Measurements from ENCODE around the gene MYCBPAP.
A peak's percentile ranks its signal among the peaks of the same experiment; 100 is the strongest.

The MYCBPAP gene

DNA sequence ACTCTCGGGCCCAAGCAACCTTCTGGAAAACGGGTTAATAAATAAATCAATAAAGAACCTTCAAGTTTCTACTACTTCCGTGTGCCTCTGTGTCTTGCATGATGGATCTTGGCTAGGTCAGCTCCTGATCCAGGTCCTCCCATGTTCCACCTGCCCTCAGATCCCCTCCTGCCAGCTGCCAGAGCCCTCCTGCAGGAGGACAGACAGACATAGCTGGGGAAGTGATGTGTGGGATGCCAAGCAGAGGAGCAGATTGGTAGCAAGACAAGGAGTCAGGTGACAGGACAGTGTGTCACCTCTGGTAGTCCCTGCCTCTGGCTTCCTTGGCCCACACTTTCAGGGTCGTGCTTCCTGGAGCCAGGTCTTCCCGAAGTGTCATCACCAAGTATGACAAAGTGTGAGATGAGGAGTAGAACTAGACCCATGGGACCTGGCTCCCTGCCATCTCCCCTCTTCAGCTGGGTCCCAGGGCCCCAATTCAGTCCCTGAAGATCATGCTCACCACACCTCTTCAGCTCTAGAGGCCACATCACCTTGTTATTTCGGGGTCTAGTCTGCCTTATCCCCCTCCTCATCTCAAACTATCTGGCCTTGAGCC, 23.3 kb downstream of the MYCBPAP start:
- H3K4me1 Mint-ChIP-seq (ENCODE audit: low read depth): peaks cover 15% of the 10 kb centered on the region
- H3K36me3 Mint-ChIP-seq (ENCODE audit: low read depth): no peaks in the 10 kb centered on the region
- no peak for DNase-seq
- no peak overlapping the region for H3K27ac Mint-ChIP-seq
- H3K9me3 Mint-ChIP-seq: no peaks in the 10 kb centered on the region
- H3K27me3 Mint-ChIP-seq: peaks cover 70% of the 10 kb centered on the region
- no peak overlapping the region for H3K4me3 Mint-ChIP-seq

DNA sequence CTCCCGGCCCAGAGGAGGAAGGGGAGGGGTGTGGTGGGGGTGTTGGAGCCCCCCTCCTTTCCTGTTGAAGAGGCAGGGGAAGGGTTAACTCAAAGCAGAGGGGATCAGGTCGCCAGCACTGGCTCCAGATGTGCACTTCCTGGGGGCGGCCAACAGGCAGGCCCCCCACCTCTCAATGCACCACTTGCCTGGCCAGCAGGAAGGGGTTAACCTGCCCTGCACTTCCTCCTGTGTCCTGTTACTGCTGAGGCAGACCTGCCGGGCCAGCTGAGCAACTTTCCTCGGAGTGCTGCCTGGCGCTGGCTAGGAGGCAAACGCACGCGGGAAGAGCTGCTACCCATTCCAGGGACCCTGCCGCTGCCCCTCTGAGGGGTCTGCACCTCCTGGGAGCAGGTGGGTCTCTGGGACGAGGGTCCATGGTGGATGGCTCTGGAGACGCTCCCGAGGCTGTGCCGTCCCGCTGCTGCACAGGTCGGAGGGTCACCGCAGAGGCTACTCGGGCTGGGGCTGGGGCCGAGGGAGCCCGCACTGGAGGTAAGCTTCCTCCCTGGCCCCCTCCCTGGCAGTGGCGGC, 24.3 kb downstream of the MYCBPAP start, which contains the start of gene EPN3:
Gene EPN3 (plus strand): TSS at position 284 of the 573 bp plus-strand sequence. CDS start 3,822 bp downstream, outside the sequence.
- Mint-ChIP-seq H3K9me3 (no peaks in the 10 kb centered on the region), H3K27me3 (peaks cover 70% of the 10 kb centered on the region)

DNA sequence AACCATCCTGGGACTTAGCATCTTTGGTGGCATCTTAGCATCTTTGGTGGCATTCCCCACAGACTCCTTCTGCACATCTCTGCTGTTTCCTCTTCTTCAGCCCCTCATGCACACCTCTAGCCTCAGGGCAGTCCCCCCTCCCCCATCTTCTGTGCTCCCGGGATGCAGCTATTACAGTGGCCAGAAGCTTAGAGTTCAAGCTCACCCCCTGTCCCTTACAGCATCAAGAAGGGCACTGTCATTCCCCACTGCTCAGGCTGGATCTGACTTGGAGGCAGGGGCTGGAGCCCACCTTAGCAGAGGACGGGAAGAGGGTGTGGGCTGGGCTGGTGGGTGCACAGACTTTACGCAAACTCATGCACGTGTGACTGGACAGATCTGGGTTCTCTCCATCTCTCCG, 24.9 kb downstream of the MYCBPAP start:
- H3K4me3 Mint-ChIP-seq: no peak overlapping the region
- peak overlapping the region; percentile 8 for H3K27ac Mint-ChIP-seq
- H3K4me1 Mint-ChIP-seq (ENCODE audit: low read depth): peaks cover 15% of the 10 kb centered on the region
- H3K27me3 Mint-ChIP-seq: peaks cover 70% of the 10 kb centered on the region
- H3K36me3 Mint-ChIP-seq (ENCODE audit: low read depth): no peaks in the 10 kb centered on the region
- no peaks in the 10 kb centered on the region for H3K9me3 Mint-ChIP-seq
- DNase-seq: no peak

More for the DNA sequence above, 24.3 kb downstream of the MYCBPAP start, which contains the start of gene EPN3:
- H3K36me3 Mint-ChIP-seq (ENCODE audit: low read depth): no peaks in the 10 kb centered on the region
- H3K4me1 Mint-ChIP-seq (ENCODE audit: low read depth): peaks cover 15% of the 10 kb centered on the region
- no peak within 1 kb of the TSS for H3K4me3 Mint-ChIP-seq
- DNase-seq: no peak
- H3K27ac Mint-ChIP-seq: peak within 1 kb of the TSS; percentile 8

DNA sequence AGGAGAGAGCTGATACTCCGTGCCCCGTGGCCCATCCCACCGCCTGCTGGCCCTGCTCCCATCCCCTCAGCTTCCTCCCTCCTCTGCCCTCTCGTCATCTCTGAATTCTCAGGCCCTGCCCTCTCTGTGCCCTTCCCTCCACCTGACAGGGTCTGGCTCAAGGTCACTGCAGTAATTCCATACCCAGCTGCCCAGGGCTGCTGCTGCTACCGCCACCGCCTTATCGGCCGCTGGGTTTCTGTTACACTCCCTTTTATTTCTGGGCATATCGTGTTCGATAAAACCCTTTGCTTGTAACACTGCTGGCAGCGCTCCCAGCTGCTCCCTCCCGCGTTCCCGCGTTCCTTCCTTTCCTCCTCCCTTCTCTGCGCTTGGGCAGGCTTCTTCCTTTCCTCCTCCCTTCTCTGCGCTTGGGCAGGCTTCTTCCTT, 25.5 kb downstream of the MYCBPAP start:
- peaks cover 66% of the 10 kb centered on the region for H3K27me3 Mint-ChIP-seq
- H3K27ac Mint-ChIP-seq: no peak overlapping the region

DNA sequence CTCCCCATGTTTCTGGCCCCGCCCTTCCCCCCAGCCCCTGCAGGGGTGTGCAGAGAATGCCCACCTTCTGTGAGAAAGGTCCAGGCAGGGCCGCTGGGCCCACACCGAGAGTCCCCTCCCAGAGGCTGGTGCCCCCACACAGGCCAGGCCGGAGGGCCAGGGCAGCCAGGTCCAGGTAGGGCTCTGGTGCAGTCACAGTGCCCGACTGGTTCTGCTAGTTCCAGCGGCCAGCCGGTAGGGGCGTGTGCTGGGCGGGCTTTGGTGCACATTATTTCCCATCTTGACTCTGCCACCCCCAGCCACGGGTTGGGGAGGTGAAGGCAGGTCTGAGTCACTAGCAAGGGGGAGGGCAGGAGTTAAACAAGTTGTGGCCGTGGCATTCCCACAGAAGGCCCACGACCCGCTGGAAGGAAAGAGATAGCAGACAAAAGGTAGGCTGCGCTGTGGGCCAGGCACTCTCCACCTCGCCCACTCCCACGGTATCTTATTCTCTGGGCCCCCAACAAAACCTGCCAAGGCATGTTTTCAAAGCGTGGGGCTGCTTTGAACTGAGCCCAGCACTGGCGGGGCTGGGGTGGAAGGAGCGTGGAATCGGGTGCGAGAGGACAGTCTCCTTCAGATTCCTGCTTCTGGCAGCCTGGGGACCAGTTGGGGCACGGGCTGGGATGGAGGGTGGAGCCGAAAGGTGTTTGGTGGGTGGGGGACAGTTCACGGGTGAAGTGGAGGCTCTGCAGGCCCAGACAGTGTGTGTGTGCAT, 26.2 kb downstream of the MYCBPAP start:
- no peak for DNase-seq
- H3K27me3 Mint-ChIP-seq: peaks cover 60% of the 10 kb centered on the region
- no peak overlapping the region for H3K27ac Mint-ChIP-seq
- no peaks in the 10 kb centered on the region for H3K36me3 Mint-ChIP-seq (ENCODE audit: low read depth)
- H3K4me3 Mint-ChIP-seq: no peak overlapping the region
- H3K4me1 Mint-ChIP-seq (ENCODE audit: low read depth): peaks cover 15% of the 10 kb centered on the region
- H3K9me3 Mint-ChIP-seq: no peaks in the 10 kb centered on the region

More for the DNA sequence above, 25.5 kb downstream of the MYCBPAP start:
- Mint-ChIP-seq H3K4me1 (ENCODE audit: low read depth) (peaks cover 15% of the 10 kb centered on the region), H3K36me3 (ENCODE audit: low read depth) (no peaks in the 10 kb centered on the region), H3K4me3 (no peak overlapping the region), H3K9me3 (no peaks in the 10 kb centered on the region)
- no peak for DNase-seq

DNA sequence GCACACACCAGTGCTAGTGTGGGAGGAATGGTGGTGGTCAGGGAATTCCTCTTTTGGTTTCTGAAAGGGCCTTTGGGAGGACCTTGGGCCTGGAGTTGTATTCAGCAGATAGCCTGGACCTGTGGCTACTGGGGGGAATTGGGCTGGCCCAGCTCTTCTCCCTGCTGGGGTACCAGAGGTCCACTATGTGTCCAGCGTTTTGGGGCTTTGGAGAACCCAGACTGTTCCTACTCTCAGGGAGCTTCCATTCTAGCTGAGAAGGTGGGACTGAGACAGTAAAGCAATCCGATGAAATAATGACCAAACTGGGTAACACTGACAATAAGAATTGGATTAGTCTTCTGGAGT, 26.7 kb downstream of the MYCBPAP start:
- no peak overlapping the region for H3K27ac Mint-ChIP-seq
- H3K9me3 Mint-ChIP-seq: no peaks in the 10 kb centered on the region
- DNase-seq: no peak
- no peaks in the 10 kb centered on the region for H3K36me3 Mint-ChIP-seq (ENCODE audit: low read depth)
- H3K27me3 Mint-ChIP-seq: peaks cover 54% of the 10 kb centered on the region
- peaks cover 15% of the 10 kb centered on the region for H3K4me1 Mint-ChIP-seq (ENCODE audit: low read depth)
- no peak overlapping the region for H3K4me3 Mint-ChIP-seq

DNA sequence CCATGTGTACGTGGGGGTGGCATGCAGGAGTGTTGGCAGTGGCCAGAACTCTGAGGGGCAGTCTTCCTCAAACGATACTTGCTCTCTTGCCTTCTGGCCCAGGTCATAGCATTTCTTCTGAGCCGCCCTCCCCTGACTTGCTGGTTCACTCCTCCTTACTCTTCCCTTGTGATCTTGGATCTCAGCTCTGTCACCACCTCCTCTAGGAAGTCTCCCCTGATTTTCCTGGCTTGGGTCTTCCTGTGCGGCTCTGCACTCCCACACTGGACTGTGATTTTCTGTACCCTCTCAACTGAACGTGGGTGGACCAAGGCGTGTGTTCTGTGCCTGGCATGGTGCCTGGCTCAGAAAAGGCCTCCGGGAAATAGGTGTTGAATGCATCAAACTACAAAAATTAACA, 27.2 kb downstream of the MYCBPAP start:
- Mint-ChIP-seq H3K27me3 (peaks cover 50% of the 10 kb centered on the region), H3K4me1 (ENCODE audit: low read depth) (peaks cover 15% of the 10 kb centered on the region), H3K36me3 (ENCODE audit: low read depth) (no peaks in the 10 kb centered on the region), H3K27ac (no peak overlapping the region), H3K9me3 (no peaks in the 10 kb centered on the region), H3K4me3 (no peak overlapping the region)
- DNase-seq: no peak

DNA sequence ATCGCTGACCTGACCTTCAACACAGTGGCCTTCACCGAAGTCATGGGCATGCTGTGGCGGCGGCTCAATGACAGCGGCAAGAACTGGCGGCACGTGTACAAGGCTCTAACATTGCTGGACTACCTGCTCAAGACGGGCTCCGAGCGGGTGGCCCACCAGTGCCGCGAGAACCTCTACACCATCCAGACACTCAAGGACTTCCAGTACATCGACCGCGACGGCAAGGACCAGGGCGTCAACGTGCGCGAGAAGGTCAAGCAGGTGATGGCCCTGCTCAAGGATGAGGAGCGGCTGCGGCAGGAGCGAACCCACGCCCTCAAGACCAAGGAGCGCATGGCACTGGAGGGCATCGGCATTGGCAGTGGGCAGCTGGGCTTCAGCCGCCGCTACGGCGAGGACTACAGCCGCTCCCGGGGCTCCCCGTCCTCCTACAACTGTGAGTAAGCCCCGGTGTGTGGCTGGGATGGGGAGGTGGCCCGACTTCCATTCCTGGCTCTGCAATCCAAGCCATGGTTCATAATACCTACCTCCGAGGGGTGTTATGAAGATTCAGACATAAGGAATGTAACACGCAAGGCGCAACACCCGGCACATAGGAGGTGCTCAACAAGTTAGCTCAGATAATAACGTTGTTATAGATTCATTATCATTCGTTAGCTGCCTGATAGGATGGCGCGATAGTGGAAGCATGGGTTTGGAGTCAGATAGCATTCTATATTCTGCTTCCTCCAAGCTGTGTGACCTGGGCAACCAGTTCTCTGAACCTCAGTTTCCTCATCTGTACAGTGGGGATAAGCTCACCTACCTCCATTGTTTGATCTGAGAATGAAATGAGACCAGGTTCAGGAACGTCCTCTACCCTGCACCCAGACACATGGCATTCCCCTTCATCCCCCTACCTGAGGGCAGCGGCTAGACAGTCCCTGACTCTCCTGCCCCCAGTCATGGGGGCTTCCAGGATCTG, 28.7 kb downstream of the MYCBPAP start:
- H3K27ac Mint-ChIP-seq: no peak overlapping the region
- H3K27me3 Mint-ChIP-seq: peaks cover 34% of the 10 kb centered on the region
- no peaks in the 10 kb centered on the region for H3K9me3 Mint-ChIP-seq
- H3K36me3 Mint-ChIP-seq (ENCODE audit: low read depth): no peaks in the 10 kb centered on the region
- peaks cover 24% of the 10 kb centered on the region for H3K4me1 Mint-ChIP-seq (ENCODE audit: low read depth)
- no peak overlapping the region for H3K4me3 Mint-ChIP-seq
- DNase-seq: no peak

DNA sequence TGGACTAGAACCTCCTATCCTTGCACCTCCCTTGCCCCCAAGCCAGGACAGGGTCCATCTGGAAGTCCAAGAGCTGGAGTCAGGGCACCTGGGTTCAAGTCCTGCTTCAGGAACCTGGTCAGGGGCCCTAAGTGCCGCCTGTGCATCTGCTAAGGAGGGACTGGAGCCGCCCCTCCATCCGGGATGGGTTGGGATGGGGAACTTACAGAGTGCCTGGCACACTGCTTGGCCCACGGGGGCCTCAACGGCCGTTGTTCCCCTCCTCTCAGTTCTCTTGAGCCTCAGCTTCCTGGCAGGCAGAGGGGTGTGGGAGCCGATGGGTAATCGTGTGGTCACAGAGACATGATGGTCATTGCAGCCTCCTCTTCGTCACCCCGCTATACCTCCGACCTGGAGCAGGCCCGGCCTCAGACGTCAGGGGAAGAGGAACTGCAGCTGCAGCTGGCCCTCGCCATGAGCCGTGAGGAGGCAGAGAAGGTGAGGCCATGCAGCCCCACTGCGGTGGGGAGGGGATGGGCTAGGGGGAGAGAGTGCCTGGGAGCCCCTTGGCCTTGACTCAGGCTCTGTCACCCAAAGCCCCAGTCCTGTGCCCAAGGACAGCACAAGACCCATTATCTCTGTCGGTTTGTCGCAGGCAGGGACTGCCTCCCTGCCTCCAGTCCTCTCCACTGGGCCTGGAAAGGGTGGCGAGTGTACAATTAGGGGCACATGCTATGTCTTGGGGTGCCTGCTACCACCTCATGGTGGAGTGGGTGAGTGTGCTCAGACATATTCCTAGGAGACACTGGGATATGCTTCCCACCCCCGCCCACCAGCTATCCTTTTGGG, 29.7 kb downstream of the MYCBPAP start:
- Mint-ChIP-seq H3K36me3 (ENCODE audit: low read depth) (no peaks in the 10 kb centered on the region), H3K9me3 (no peaks in the 10 kb centered on the region), H3K27ac (no peak overlapping the region), H3K4me3 (no peak overlapping the region), H3K27me3 (peaks cover 25% of the 10 kb centered on the region), H3K4me1 (ENCODE audit: low read depth) (peaks cover 28% of the 10 kb centered on the region)
- no peak for DNase-seq

DNA sequence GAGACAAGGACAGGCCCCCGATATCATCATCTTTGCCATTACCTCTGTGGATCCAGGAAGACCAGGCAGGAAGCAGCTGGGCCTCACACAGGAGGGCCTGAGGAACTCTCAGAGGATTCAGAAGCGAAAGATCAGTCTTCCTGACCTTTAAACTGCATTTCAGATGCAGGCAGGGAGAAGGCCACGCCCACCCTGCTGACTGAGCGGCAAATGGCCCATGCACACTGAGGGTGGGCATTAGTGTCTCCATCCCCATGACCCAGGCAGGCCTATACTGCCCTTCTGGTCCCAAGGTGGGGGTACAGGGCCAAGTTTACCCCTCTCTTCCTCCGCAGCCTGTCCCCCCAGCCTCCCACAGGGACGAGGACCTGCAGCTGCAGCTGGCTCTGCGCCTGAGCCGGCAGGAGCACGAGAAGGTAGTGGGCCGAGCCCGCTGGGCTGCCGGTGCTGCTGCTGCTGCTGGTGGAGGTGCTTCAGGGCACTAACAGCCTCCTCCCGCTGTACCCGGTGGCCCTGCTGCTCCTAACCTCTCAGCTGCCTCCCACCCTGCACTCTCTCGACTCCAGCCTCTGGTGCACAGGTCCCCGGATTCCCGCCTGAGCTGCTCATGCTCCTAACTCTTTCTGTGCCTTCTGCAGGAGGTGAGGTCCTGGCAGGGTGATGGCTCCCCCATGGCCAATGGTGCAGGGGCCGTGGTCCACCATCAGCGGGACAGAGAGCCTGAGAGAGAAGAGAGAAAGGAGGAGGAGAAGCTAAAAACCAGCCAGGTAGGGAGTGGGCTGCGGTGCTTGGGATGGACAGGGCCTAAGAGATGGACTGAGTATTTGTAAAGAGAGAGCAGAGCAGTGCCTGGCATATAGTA, 30.5 kb downstream of the MYCBPAP start:
- peak overlapping the region; percentile 17 for H3K27ac Mint-ChIP-seq
- no peaks in the 10 kb centered on the region for H3K9me3 Mint-ChIP-seq
- DNase-seq: no peak
- no peak overlapping the region for H3K4me3 Mint-ChIP-seq
- peaks cover 20% of the 10 kb centered on the region for H3K4me1 Mint-ChIP-seq (ENCODE audit: low read depth)
- H3K36me3 Mint-ChIP-seq (ENCODE audit: low read depth): no peaks in the 10 kb centered on the region
- peaks cover 17% of the 10 kb centered on the region for H3K27me3 Mint-ChIP-seq

DNA sequence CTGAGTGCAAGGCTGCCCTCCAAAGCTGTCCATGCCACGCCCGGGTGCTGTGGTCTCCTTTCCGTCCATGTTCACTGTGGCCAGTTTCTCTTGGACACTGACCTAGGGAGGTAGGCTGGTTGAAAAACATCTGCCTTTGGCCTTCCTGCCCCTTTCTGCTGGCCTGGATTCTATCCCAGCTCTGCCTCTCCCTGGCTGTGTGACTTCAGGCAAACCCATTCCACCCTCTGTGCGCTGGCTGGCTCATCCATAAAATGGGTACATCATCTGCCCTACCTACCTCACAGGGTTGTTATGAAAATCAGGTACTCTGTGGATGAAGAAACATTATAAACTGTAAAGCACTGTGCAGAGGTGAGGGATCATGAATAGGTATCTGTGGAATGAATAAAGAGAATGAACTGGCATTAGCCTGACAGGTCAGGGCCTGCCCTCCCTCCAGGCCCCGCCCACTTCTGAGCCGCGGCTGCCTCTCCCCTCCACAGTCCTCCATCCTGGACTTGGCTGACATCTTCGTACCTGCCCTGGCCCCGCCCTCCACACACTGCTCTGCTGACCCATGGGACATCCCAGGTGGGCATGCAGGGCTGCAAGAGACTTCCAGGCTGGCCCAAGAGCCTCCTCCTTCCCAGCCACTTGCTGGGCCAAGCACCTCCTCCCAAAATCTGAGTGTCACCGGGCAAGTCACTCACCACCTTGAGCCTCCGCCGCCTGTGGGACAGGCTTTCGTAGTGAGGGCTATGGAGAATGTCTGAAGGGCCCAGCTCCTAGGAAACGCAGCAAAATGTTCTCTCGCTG, 31.7 kb downstream of the MYCBPAP start:
- H3K4me1 Mint-ChIP-seq (ENCODE audit: low read depth): peaks cover 15% of the 10 kb centered on the region
- H3K27me3 Mint-ChIP-seq: peaks cover 14% of the 10 kb centered on the region
- DNase-seq: no peak
- no peaks in the 10 kb centered on the region for H3K36me3 Mint-ChIP-seq (ENCODE audit: low read depth)
- no peak overlapping the region for H3K4me3 Mint-ChIP-seq
- H3K9me3 Mint-ChIP-seq: no peaks in the 10 kb centered on the region
- no peak overlapping the region for H3K27ac Mint-ChIP-seq

DNA sequence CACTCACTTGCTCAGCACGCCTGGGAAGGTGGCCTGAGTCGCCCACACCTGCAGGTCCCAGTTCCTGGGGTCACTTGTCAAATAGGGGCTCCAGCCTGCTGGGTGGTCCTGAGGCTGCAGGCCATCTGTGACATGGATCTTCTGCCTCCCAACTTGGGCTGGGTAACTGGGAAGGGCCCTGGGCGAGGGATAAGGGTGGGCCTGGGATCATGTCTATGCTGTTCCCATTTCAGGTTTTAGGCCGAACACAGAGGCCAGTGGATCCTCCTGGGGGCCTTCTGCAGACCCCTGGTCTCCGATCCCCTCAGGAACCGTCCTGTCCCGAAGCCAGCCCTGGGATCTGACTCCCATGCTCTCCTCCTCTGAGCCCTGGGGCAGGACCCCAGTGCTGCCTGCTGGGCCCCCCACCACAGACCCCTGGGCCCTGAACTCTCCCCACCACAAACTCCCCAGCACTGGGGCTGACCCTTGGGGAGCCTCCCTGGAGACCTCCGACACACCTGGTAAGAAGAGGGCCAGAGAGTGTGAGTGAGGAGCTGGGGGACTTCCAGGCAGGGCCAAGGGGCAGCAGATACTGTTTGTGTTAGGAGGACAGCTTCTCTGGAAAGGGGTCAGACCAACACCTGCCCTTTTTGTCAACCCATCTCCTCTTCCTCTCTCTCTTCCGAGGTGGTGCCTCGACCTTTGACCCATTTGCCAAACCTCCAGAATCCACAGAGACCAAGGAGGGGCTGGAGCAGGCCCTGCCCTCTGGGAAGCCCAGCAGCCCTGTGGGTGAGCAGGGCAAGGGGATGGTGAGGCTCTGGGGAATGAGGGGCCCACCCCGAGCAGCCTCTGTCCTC, 32.5 kb downstream of the MYCBPAP start:
- no peak overlapping the region for H3K27ac Mint-ChIP-seq
- H3K4me1 Mint-ChIP-seq (ENCODE audit: low read depth): peaks cover 15% of the 10 kb centered on the region
- H3K36me3 Mint-ChIP-seq (ENCODE audit: low read depth): no peaks in the 10 kb centered on the region
- no peaks in the 10 kb centered on the region for H3K9me3 Mint-ChIP-seq
- H3K27me3 Mint-ChIP-seq: peaks cover 10% of the 10 kb centered on the region
- no peak overlapping the region for H3K4me3 Mint-ChIP-seq
- DNase-seq: no peak
